Measurements from ENCODE around the gene DNAH17.

Gene DNAH17

DNA sequence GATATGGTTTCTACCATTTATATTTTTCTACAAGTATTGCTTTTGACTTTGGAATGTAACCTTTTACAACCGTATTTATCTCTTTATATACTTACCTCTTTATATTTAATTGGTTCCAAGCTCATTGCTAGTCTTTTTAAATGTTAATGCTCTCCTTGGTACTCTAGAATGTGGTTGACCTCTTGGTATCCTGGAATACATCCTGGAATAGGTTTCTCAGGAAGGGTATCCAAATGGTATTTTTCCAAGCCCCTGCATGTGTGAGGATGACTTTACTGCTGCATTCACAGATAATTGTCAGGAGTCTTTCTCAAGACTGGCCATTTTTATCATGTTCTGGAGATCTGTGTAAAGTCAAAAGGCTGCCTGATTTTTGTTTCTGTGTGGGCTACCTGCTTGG lies 30.2 kb downstream of the DNAH17 start:
- Histone ChIP-seq H3K4me1 (ENCODE audit: control insufficient read depth, low read length) (no peaks in the 10 kb centered on the region), H3K9me2 (replicated peaks; ENCODE audit: control insufficient read depth, low read length) (no peaks in the 10 kb centered on the region), H3K4me2 (ENCODE audit: low read length) (no peak overlapping the region), H3F3A (ENCODE audit: control insufficient read depth, insufficient read depth) (no peaks in the 10 kb centered on the region), H4K20me1 (ENCODE audit: control insufficient read depth, insufficient read depth, low read depth, low read length) (no peaks in the 10 kb centered on the region), H3K27me3 (ENCODE audit: control insufficient read depth, low read length) (no peaks in the 10 kb centered on the region; the same call in 1 of the 2 replicates), H3K27ac (ENCODE audit: low read depth, low read length) (no peak overlapping the region), H3K4me3 (ENCODE audit: low read length) (no peak overlapping the region), H3K9me3 (ENCODE audit: control insufficient read depth, insufficient read depth, low read length) (no peaks in the 10 kb centered on the region), H3K36me3 (ENCODE audit: control insufficient read depth, low read length) (no peaks in the 10 kb centered on the region), H3K79me2 (ENCODE audit: control insufficient read depth, low read length) (no peaks in the 10 kb centered on the region)
- no peak for TF ChIP-seq EZH2phosphoT487 (IDR thresholded peaks at IDR 0.05; ENCODE audit: borderline replicate concordance, low read length)
- TF ChIP-seq, protein P1, sequence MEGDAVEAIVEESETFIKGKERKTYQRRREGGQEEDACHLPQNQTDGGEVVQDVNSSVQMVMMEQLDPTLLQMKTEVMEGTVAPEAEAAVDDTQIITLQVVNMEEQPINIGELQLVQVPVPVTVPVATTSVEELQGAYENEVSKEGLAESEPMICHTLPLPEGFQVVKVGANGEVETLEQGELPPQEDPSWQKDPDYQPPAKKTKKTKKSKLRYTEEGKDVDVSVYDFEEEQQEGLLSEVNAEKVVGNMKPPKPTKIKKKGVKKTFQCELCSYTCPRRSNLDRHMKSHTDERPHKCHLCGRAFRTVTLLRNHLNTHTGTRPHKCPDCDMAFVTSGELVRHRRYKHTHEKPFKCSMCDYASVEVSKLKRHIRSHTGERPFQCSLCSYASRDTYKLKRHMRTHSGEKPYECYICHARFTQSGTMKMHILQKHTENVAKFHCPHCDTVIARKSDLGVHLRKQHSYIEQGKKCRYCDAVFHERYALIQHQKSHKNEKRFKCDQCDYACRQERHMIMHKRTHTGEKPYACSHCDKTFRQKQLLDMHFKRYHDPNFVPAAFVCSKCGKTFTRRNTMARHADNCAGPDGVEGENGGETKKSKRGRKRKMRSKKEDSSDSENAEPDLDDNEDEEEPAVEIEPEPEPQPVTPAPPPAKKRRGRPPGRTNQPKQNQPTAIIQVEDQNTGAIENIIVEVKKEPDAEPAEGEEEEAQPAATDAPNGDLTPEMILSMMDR (IDR thresholded peaks at IDR 0.05; ENCODE audit: low read depth, low read length, poor library complexity, severe bottlenecking) = no peak

DNA sequence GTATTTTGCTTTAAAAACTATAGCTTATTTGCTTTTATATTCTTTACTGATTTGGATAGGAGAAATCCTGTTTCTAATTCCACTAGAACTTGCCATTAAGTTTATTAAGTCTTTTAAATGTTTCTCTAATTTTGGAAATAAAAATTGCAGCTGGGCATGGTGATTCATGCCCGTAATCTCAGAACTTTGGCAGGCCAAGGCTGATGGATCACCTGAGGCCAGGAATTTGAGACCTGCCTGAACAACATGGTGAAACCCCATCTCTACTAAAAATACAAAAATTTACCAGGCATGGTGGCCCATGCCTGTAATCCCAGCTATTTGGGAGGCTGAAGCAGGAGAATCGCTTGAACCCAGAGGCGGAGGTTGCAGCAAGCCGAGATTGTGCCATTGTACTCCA lies 30.7 kb downstream of the DNAH17 start:
- no peaks in the 10 kb centered on the region for H3K9me2 ChIP-seq (replicated peaks; ENCODE audit: control insufficient read depth, low read length)

DNA sequence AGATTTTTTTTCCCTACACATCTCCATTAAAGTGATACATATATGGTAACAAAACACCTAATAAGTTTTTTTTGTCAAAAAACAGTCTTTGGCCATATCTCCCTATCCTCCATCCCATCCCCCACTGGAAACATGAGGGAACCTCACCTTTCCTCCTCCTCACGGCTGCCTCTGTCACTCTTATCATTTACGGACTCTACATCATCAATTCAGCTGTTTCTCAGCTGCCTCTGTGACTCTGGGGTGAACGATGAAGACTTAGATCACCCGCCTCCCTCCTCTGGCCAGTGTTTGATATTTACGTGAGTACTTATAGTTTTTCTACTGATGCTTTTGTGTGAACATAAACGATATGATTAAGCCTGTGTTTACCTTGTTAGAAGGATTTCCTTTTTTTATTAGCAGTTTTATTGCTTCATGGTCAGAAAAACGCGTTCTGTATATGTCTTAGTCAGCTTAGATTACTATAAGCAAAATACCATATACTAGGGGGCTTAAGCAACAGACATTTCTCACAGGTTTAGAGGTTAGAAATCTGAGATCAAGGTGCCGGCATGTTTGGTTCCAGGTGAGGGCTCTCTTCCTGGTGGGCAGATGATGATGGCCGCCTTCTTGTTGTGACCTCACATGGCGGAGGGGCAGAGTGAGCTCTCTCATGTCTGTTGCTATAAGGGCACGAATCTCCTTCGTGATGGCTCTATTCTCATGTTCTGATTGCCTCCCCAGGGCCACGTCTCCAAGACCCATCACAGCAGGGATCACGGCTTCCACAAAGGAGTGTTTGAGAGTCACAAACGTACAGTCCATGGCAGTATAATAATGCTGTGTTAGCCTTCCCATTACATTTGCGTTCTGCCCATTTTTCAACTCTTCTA lies 32.1 kb downstream of the DNAH17 start:
- no peak overlapping the region for H3K4me3 ChIP-seq (ENCODE audit: low read length)
- H3K79me2 ChIP-seq (ENCODE audit: control insufficient read depth, low read length) = no peaks in the 10 kb centered on the region
- no peaks in the 10 kb centered on the region for H3K4me1 ChIP-seq (ENCODE audit: control insufficient read depth, low read length)
- H3K9me2 ChIP-seq (replicated peaks; ENCODE audit: control insufficient read depth, low read length) = no peaks in the 10 kb centered on the region
- H3F3A ChIP-seq (ENCODE audit: control insufficient read depth, insufficient read depth) = no peaks in the 10 kb centered on the region
- no peaks in the 10 kb centered on the region for H3K9me3 ChIP-seq (ENCODE audit: control insufficient read depth, insufficient read depth, low read length)
- no peak overlapping the region for H3K4me2 ChIP-seq (ENCODE audit: low read length)
- TF ChIP-seq, protein P1 (IDR thresholded peaks at IDR 0.05; ENCODE audit: low read depth, low read length, poor library complexity, severe bottlenecking) = no peak
- TF ChIP-seq EZH2phosphoT487 (IDR thresholded peaks at IDR 0.05; ENCODE audit: borderline replicate concordance, low read length) = no peak
- no peaks in the 10 kb centered on the region for H4K20me1 ChIP-seq (ENCODE audit: control insufficient read depth, insufficient read depth, low read depth, low read length)
- H3K36me3 ChIP-seq (ENCODE audit: control insufficient read depth, low read length) = no peaks in the 10 kb centered on the region
- no peak overlapping the region for H3K27ac ChIP-seq (ENCODE audit: low read depth, low read length)
- no peaks in the 10 kb centered on the region; the same call in 1 of the 2 replicates for H3K27me3 ChIP-seq (ENCODE audit: control insufficient read depth, low read length)

More for the DNA sequence above, 30.7 kb downstream of the DNAH17 start:
- Histone ChIP-seq H3K27me3 (ENCODE audit: control insufficient read depth, low read length) (no peaks in the 10 kb centered on the region; the same call in 1 of the 2 replicates), H3K36me3 (ENCODE audit: control insufficient read depth, low read length) (no peaks in the 10 kb centered on the region), H3K79me2 (ENCODE audit: control insufficient read depth, low read length) (no peaks in the 10 kb centered on the region), H3K4me3 (ENCODE audit: low read length) (no peak overlapping the region), H3K4me1 (ENCODE audit: control insufficient read depth, low read length) (no peaks in the 10 kb centered on the region), H3K27ac (ENCODE audit: low read depth, low read length) (no peak overlapping the region), H3F3A (ENCODE audit: control insufficient read depth, insufficient read depth) (no peaks in the 10 kb centered on the region), H3K9me3 (ENCODE audit: control insufficient read depth, insufficient read depth, low read length) (no peaks in the 10 kb centered on the region), H3K4me2 (ENCODE audit: low read length) (no peak overlapping the region), H4K20me1 (ENCODE audit: control insufficient read depth, insufficient read depth, low read depth, low read length) (no peaks in the 10 kb centered on the region)
- TF ChIP-seq, protein P1 (IDR thresholded peaks at IDR 0.05; ENCODE audit: low read depth, low read length, poor library complexity, severe bottlenecking) = no peak
- no peak for TF ChIP-seq EZH2phosphoT487 (IDR thresholded peaks at IDR 0.05; ENCODE audit: borderline replicate concordance, low read length)

Measured in DOHH2 (cell line).